Cardiac muscle cell (in vitro differentiated cells and primary cell): ENCODE results near the gene NETO2. TPM values are rescaled to one million over a fixed set of nuclear protein-coding genes. Genes with fewer than 3 reads are reported as not detected.
A peak's percentile ranks its signal among the peaks of the same experiment; 100 is the strongest.

Source experiments
- DNase-seq, 2 donors: peaks; one replicate each; pipeline versions ENCODE4 v3.0.0 to v3.0.0-alpha.2; 2010 to 2017; ENCODE audit warnings: low read depth in 1 of 2, low spot score in 1 of 2
- H3K27ac ChIP-seq: fragments of 200-600 bp; sonication (generic); 2 replicates; pipeline ENCODE4 v1.5.1; 2016
- H3K27me3 ChIP-seq: fragments of 200-600 bp; sonication (generic); 2 replicates; pipeline ENCODE4 v1.6.0; 2016; ENCODE audit warnings: control low read depth
- H3K36me3 ChIP-seq: fragments of 200-600 bp; sonication (generic); 2 replicates; pipeline ENCODE4 v1.5.1; 2016; ENCODE audit warnings: control low read depth
- H3K4me1 ChIP-seq: fragments of 200-600 bp; sonication (generic); 2 replicates; pipeline ENCODE4 v1.8.1; 2017; ENCODE audit warnings: low read depth, mild to moderate bottlenecking, mixed run types
- H3K4me3 ChIP-seq: fragments of 200-600 bp; sonication (generic); 2 replicates; pipeline ENCODE4 v1.5.1; 2016; ENCODE audit warnings: mild to moderate bottlenecking
- H3K9me3 ChIP-seq: fragments of 200-600 bp; sonication (generic); 2 replicates; pipeline ENCODE4 v1.5.1; 2017; ENCODE audit warnings: low read depth, mild to moderate bottlenecking, control low read depth
- polyA plus RNA-seq: library from polyadenylated mRNA; unstranded; fragments of >200 nt; fragmentation: Nextera tagmentation; extraction: Ambion mirVana; gene quantifications from 2 replicates; pipeline ENCODE4 v1.2.1, GENCODE V29; 2016
- total RNA-seq: library from RNA; depleted of rRNA; stranded (reverse); fragments of >200 nt; gene quantifications from 2 replicates; pipeline ENCODE4 v1.2.3, GENCODE V29; 2016
- TF ChIP-seq, protein P1 (sequence below): IDR thresholded peaks from 2 replicates; pipeline ENCODE4 v1.5.1; 2012; ENCODE audit warnings: low read depth, mild to moderate bottlenecking, low read length

Gene NETO2
- total and polyA plus RNA-seq, 2 experiments from 2014 or later = 12.7 to 19.0 TPM

DNA sequence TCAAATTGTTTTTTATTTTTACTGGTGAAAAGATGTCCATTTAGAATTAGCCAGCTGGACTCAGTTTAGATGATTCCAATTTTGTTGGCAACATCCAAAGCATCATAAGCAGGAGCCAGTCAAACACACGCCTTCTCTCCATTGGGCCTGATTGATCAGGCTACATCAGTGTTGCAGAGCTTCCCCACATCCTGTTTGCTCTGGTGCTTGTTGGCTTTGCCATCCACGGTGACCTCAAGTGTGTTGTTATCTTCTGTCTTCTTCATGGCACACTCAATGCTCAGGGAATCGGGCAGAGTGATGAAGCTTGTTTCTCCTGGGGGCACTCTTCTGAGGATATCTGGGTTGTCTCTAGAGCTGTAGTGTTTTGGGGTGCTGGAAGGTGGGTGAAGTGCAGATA is 6.3 kb upstream of the NETO2 start:
- DNase-seq = no peak

DNA sequence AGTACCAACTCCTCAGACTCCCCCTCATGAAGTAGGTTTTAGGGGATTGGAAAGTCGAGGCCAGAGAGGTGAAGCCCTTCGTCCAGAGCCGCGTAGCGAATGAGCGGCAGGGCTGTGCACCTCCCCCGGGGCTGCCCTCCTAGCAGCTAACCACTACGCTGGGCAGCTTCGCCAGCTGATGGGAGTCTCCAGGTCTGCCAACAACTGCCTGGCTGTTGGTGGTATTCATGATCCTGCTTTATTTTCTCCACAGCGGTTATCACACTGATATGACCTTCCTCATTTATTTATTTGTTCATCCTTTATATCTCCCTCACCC is 773 bp upstream of the NETO2 start:
- DNase-seq = no peak

More for the DNA sequence above, 6.3 kb upstream of the NETO2 start:
- TF ChIP-seq, protein P1, sequence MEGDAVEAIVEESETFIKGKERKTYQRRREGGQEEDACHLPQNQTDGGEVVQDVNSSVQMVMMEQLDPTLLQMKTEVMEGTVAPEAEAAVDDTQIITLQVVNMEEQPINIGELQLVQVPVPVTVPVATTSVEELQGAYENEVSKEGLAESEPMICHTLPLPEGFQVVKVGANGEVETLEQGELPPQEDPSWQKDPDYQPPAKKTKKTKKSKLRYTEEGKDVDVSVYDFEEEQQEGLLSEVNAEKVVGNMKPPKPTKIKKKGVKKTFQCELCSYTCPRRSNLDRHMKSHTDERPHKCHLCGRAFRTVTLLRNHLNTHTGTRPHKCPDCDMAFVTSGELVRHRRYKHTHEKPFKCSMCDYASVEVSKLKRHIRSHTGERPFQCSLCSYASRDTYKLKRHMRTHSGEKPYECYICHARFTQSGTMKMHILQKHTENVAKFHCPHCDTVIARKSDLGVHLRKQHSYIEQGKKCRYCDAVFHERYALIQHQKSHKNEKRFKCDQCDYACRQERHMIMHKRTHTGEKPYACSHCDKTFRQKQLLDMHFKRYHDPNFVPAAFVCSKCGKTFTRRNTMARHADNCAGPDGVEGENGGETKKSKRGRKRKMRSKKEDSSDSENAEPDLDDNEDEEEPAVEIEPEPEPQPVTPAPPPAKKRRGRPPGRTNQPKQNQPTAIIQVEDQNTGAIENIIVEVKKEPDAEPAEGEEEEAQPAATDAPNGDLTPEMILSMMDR = no peak
- Histone ChIP-seq H3K9me3 (no peaks in the 10 kb centered on the region), H3K27me3 (no peaks in the 10 kb centered on the region), H3K36me3 (no peaks in the 10 kb centered on the region), H3K27ac (no peak overlapping the region), H3K4me1 (no peaks in the 10 kb centered on the region), H3K4me3 (no peak overlapping the region)

GRCh38 chr16:47142821-47143676 is 696 bp downstream of the NETO2 start:
- H3K4me3 ChIP-seq = peak overlapping the region; percentile 62
- no peaks in the 10 kb centered on the region for H3K4me1 ChIP-seq
- H3K9me3 ChIP-seq = no peaks in the 10 kb centered on the region
- TF ChIP-seq, protein P1 = peak; percentile 61
- H3K36me3 ChIP-seq = no peaks in the 10 kb centered on the region
- H3K27me3 ChIP-seq = no peaks in the 10 kb centered on the region
- H3K27ac ChIP-seq = peak overlapping the region; percentile 63
- DNase-seq = peak; percentile 80 to 83

More for the DNA sequence above, 773 bp upstream of the NETO2 start:
- H3K36me3 ChIP-seq = no peaks in the 10 kb centered on the region
- no peak overlapping the region for H3K27ac ChIP-seq
- peak overlapping the region; percentile 62 for H3K4me3 ChIP-seq
- no peaks in the 10 kb centered on the region for H3K9me3 ChIP-seq
- no peaks in the 10 kb centered on the region for H3K27me3 ChIP-seq
- H3K4me1 ChIP-seq = no peaks in the 10 kb centered on the region
- TF ChIP-seq, protein P1 = no peak

GRCh38 chr16:47142486-47142820 is 1.3 kb downstream of the NETO2 start:
- no peaks in the 10 kb centered on the region for H3K4me1 ChIP-seq
- TF ChIP-seq, protein P1 = no peak
- DNase-seq = peak in 1 of 2 donors; percentile 50
- H3K27ac ChIP-seq = no peak overlapping the region
- no peaks in the 10 kb centered on the region for H3K27me3 ChIP-seq
- H3K36me3 ChIP-seq = no peaks in the 10 kb centered on the region
- H3K4me3 ChIP-seq = peak overlapping the region; percentile 62
- H3K9me3 ChIP-seq = no peaks in the 10 kb centered on the region

DNA sequence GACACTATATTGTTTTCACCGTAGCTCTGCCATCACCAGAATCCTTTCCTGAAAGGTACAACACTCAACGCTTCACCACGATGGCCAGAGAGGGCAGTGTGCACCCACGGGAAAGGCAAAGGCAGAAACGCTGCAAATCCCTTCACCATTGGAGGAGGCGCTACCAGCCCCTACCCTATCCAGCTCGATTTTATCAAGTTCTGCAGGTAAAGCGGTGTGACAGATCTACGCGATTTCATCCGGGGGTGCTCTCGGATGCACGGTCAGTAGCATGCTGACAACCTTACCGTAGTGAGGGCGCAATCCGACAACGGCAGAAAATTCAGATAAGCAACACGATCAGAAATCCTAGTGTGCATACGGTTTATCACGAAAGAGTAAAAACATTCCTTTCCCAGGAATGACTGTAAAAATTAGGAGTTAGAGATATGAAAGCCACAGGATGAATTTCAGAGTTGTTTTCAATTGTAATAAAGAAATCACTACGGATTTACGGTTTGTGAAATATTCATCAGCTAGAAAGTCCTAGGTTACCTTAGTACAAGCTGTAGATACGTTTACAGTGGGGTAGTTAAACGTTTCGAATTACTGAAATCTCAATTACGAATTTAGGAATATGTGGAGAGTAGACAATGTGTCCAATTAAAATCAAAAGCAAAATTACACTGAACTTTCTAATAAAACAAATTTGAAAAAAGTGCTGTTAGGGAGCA is 1.8 kb downstream of the NETO2 start:
- Histone ChIP-seq H3K36me3 (no peaks in the 10 kb centered on the region), H3K9me3 (no peaks in the 10 kb centered on the region), H3K4me1 (no peaks in the 10 kb centered on the region), H3K4me3 (peak overlapping the region; percentile 62), H3K27me3 (no peaks in the 10 kb centered on the region), H3K27ac (no peak overlapping the region)
- TF ChIP-seq, protein P1 = peak; percentile 98
- peak; percentile 87 to 89 for DNase-seq
